ENCODE data around the gene XPO6. TPM values are rescaled to one million over a fixed set of nuclear protein-coding genes. Genes with fewer than 3 reads are reported as not detected.
A peak's percentile ranks its signal among the peaks of the same experiment; 100 is the strongest.

XPO6 gene
- total RNA-seq, 1 donor from 2014 or later, result 25.7 TPM

DNA sequence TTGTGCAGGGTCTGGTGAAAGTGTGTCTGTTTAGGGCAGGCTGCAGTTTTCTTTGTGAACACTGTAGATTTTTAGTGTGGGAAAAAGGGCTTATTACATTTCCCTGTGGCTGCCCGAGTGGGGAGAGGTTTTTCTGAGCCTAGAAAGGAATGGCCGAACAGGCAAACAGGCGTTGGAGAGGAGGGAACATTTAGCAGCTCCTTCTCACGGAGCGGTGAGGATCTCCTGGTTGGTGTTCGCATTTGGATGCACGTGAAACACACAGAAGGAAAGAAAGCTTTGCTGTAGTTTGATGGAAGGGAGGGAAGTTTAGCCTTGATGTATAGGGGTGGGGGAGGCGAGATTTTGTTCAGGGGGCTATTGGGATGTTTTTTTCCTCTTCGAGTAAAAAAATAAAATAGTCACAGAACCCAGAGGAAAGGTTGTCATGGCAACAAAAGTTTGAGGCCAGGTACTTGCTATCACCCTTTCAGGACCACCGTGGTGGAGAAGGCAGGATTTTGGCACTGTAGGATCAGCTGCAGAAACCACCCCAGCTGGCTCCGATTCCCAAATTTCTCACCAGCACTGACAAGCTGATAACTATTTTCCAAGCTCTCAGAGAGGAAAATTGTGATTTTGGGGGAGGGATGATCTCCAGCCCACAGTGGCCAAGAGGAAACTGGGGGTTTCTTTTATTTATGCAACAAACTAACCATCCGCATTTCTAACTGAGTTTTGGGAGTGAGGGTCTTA, 151.8 kb downstream of the XPO6 start:
- intact Hi-C loops (cut with micrococcal nuclease), result no loop called here
- no peak for ATAC-seq

GRCh38 chr16:28058839-28059589, 152.8 kb downstream of the XPO6 start:
- no peak for ATAC-seq
- no peak for DNase-seq
- intact Hi-C loops (cut with micrococcal nuclease), result no loop called here

More for the DNA sequence above, 151.8 kb downstream of the XPO6 start:
- no peak for DNase-seq

DNA sequence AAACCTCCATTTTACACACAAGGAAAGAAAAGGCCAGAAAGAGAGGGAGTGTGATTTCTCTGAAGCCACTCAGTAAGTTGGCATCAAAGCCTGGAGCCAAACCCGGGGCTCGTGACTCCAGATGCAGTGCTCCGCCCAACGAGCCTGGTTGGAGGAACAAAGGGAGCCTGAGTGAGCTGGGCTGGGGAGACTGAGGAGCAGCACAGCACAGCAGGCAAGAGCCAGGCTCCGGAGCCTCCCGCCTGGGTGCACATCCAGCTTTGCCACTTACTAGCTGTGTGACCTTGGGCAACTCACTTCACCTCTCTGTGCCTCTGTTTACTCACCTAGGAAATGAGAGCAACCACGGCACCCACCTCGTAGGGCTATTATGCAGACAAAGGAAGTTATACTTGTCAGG, 153.8 kb downstream of the XPO6 start:
- ATAC-seq (no peak), DNase-seq (no peak)
- intact Hi-C loops (cut with micrococcal nuclease), result no loop called here

DNA sequence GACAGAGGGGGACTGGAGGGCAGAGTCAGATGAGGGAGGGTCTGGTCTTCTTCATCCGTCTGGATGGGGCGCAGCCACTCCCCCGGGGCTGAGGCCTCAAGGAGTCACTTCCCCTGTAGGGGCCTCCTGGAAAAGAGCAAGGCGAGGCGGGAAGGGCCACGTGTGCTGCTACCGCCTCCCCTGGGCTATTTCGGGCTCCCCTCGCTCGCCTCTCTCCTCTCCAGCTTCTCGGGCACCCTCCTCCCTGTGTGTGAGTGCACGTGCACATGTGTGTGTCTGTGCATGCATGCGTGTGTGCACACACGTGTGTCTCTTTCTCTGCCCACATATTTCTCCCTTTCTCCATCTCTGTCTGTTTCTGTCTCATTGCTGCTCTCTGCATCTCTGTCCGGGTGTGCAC, 158.3 kb downstream of the XPO6 start:
- intact Hi-C loops (cut with micrococcal nuclease), result no loop called here
- DNase-seq (no peak), ATAC-seq (peak; percentile 61)

DNA sequence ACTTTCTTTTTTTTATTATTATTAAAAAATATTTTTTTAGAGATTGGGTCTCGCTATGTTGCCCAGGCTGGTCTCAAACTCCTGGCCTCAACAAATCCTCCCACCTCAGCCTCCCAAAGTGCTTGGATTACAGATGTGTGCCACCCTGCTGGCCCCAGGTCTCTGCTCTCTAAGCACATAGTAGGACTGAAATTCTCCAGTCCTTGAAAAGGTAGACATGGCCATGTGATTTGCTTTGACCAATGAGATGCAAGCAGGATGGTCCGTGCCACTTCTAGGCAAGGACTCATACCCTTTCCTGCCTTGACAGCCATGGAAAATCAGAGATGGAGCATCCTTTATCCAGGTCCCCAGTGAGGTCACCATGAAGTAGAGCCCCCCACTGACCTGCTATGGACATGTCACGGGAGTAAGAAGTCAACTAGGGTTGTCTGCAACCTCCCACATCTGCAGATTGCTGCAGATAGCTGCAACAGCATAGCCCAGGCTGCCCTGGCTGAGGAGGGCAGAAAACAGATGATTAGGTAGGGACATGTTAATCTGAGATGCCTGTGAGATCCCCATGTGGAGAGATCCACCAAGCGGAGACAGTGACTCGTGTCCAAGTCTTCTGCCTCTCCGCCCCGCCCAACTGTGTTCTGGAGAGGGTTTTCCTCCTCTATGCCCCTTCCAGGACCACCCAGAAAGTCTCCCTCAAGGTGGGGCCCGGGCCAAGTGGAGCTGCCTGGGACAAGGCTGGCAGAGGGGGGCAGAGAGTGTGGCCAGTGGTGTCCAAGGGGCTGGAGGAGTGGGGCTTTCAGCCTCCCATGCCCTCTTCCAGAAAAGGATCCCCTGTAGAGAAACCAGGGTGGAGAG, 159.3 kb downstream of the XPO6 start:
- ATAC-seq, result no peak

DNA sequence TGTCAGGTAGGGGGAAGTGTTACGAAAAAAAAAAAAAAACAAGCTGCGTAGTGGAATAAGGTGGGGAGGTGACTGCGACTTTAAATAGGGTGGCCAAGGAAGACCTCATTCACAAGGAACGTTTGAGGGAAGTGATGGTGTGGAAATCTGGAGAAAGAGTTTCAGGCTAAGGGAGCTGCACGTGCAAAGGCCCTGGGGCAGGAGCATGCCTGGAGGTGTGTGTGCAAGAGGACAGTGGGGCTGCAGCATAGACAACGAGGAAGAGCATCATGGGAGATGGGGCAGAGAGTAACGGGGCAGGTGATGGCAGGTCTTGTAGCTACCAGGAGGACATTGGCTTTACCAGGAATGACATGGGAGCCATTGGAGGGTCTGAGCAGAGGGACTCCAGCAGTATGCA, 160.3 kb downstream of the XPO6 start:
- DNase-seq (no peak), ATAC-seq (no peak)
- intact Hi-C loops (cut with micrococcal nuclease), result no loop called here

More for the DNA sequence above, 159.3 kb downstream of the XPO6 start:
- intact Hi-C loops (cut with micrococcal nuclease), result no loop called here
- no peak for DNase-seq

Other genes with a start within 250 kb of the XPO6 start
- gene GSG1L, start 148.3 kb downstream of the XPO6 start, total RNA-seq, result 1.9 TPM
- 2.8 TPM for gene SBK1, start 80.6 kb upstream of the XPO6 start, total RNA-seq
- gene NPIPB6, start 151.5 kb upstream of the XPO6 start, total RNA-seq, result 0.40 TPM
- 28.2 TPM for gene EIF3CL, start 191.9 kb upstream of the XPO6 start, total RNA-seq

All from left ventricle myocardium superior (tissue), 1 donor.